SH-SY5Y (cell line): ENCODE results near the gene CYP4F12.

Experiments
- GATA2 ChIP-seq: IDR thresholded peaks from 2 replicates; pipeline ENCODE4 v1.6.1; 2011; ENCODE audit warnings: mild to moderate bottlenecking, low read depth, low read length
- GATA3 ChIP-seq: IDR thresholded peaks from 2 replicates; pipeline ENCODE4 v1.6.1; 2011; ENCODE audit warnings: low read depth, mild to moderate bottlenecking, low read length, moderate library complexity

Gene CYP4F12

DNA sequence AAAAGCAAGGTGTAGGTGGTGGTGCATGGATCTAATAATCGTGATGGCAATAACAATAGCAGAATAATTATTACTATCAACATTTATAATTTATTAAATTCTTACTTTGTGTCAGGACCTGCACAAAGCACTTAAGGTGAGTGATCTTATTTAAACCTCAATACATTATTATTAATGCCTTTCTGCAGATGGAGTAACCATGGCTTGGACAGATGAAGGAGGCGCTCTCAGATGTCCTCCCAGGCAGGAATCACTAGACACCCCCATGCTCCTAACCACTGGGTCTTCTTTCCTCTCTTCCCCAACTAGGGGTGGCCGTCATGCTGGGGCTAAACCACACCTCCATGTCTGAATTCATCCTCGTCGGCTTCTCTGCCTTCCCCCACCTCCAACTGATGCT is 54.8 kb downstream of the CYP4F12 start, which contains the start of gene OR10H2:
OR10H2 (plus strand) TSS at position 301 of the 400 bp plus-strand sequence; CDS start at position 321, 20 bp downstream.
- TF ChIP-seq GATA3, result no peak
- TF ChIP-seq GATA2, result no peak

DNA sequence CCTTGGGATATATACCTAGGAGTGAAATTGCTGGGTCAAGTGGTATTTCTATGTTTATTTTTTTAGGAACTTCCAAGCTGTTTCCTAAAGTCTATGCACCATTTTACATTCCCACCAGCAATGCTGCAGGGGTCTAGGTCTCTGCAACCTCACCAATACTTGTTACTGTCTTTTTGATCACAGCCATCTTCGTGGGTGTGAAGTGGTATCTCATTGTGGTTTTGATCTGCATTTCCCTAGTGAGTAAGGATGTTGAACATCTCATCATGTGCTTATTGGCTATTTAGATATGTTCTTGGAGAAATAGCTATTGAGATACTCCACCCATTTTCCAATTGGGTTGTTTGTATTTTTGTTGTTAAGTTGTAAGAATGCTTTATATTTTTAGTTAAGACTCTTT is 57.7 kb downstream of the CYP4F12 start:
- no peak for TF ChIP-seq GATA2
- no peak for TF ChIP-seq GATA3

DNA sequence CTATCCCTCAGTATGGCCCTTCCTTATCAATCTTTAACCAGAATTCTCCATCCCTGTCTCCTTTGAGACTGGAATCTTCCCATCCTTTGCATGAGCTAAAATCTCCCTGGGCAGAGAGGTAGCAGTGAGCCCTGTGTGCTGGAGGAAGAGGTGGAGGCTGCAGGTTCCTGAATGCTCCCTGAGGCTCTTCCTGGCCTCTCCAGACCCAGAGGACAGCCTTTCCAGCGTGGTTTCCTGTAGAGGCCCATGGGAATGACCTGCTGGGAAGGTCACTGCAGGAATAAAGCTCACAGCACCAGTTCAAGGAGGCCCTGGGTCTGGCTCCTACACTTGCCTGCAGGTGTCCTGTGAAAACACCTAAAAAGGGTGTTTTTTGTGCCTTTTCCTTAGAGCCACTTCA is 59.5 kb downstream of the CYP4F12 start:
- TF ChIP-seq GATA3 (no peak), GATA2 (no peak)

DNA sequence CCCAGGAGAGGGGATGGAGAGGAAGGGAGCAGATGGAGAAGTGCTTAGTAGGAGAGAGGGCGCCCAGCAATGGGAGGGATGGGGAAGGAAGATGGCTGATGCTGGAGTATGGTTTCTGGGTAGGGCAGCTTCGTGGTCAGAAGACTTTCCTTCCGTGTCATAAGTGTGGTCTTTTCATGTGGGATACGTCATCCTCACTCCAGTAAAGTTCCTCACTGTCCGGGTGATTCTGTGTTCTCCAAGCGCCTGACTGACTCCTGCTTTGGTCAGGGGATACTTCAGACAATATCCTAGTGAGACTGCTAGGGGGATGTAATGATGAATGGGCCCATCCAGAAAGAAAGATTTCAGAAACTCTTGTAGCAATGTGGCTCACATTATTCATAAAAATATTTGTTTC is 61.0 kb downstream of the CYP4F12 start:
- no peak for TF ChIP-seq GATA3

DNA sequence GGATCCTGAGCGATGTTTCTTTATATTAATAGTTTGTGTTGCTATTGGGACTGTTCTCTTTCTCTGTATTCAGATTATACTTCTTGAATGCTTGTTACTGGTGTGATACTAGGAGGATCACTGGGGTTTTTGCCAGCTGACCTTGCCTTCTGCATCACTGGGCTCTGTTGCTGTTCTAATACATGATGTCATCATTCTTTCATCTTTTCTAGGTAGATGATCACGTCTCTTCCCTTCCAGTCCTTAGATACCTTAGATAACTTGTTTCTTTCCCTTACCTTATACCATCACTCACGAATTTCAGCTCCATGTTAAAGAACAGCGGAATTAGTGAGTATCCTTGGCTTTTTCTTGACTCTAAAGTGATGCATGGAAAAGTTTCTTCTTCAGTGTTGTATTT is 64.8 kb downstream of the CYP4F12 start, which contains the start of gene OR10H3:
OR10H3 (plus strand) TSS at position 264 of the 400 bp plus-strand sequence. CDS start 3,408 bp downstream, outside the sequence.
- no peak for TF ChIP-seq GATA2
- TF ChIP-seq GATA3, result no peak

DNA sequence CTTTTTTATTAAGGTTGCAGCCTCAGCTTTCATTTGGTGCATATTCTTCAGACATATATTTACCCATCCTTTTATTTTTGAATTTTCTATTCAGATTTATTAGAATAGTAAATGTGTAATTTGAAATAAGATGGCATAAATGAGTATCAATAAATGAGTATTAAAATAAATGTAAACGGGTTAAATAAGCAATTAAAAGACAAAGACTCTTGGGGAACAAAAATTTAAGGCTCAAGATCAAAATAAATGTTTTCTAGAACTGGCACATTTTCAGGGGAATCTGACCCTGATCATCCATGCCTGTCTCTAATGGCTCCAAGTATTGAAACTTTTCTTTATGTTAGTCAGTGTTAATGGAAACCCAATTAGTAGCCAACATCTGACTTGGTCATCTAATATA is 67.9 kb downstream of the CYP4F12 start:
- TF ChIP-seq GATA3 (no peak), GATA2 (no peak)
